Right lobe of liver (tissue), 6 donors: ENCODE measurements around the gene XPO6. TPM values are rescaled to one million over a fixed set of nuclear protein-coding genes. Genes with fewer than 3 reads are reported as not detected.
A peak's percentile ranks its signal among the peaks of the same experiment; 100 is the strongest.

Experiments used
- ATAC-seq, 4 donors: fragments of 200-7000 bp; cut with Tn5 transposase; one replicate each; pipeline ENCODE4 v1.9.1; 2020; ENCODE audit warnings: mild to moderate bottlenecking in 4 of 4, moderate library complexity in 4 of 4
- DNase-seq, 3 donors: peaks; one replicate each; pipeline ENCODE4 v3.0.0-alpha.2; 2020
- H3K27ac ChIP-seq, 3 donors: fragments of 200-600 bp; one replicate each; pipeline ENCODE4 v1.8.0; 2022
- H3K27me3 ChIP-seq, 2 donors: fragments of 200-600 bp; one replicate each; pipeline ENCODE4 v1.8.0; 2022
- H3K36me3 ChIP-seq, 4 donors: fragments of 200-600 bp; sonication (generic) in 1 of 4; one replicate each; pipeline versions ENCODE4 v1.5.1 to v1.8.0; 2017 to 2022; ENCODE audit warnings: control low read depth in 1 of 4
- H3K4me1 ChIP-seq, 4 donors: fragments of 200-600 bp; sonication (generic) in 1 of 4; one replicate each; pipeline versions ENCODE4 v1.5.1 to v1.8.0; 2017 to 2022; ENCODE audit warnings: control low read depth in 1 of 4
- H3K4me3 ChIP-seq, 3 donors: fragments of 200-600 bp; one replicate each; pipeline ENCODE4 v1.8.0; 2022
- H3K9me3 ChIP-seq, 4 donors: fragments of 200-600 bp; sonication (generic) in 1 of 4; one replicate each; pipeline versions ENCODE4 v1.5.1 to v1.8.0; 2017 to 2022; ENCODE audit warnings: control low read depth in 1 of 4
- POLR2A ChIP-seq: fragments of 450-650 bp; IDR thresholded peaks from one replicate; pipeline ENCODE4 v1.6.1; 2017; ENCODE audit warnings: antibody characterized with exemption, mild to moderate bottlenecking
- WGBS: methylation state at CpG from one replicate; pipeline ENCODE4 v1.1.6; 2018; ENCODE audit warnings: low coverage, low lambda C conversion rate; ENCODE audit not compliant: insufficient coverage; ENCODE audit errors: missing lambda C conversion rate; 5-methylcytosine and 5-hydroxymethylcytosine counted together
- intact Hi-C, 2 donors: fragments of 100-400 bp; cut with DNase I; formaldehyde crosslinking; loops; one replicate each; pipeline versions ENCODE4 v1.11.2 to v1.14.1; 2022
- total RNA-seq, 6 experiments: library from RNA; depleted of rRNA in 2 of 6; stranded (reverse); fragments of >200 nt in 2 of 6; fragmentation: NEBNext Ultra II Directional in 3 of 6; extraction: Animal tissue kit (Norgen Biotek cat#: 25700) in 3 of 6; gene quantifications; one replicate each; pipeline versions ENCODE4 v1.1.0 to v1.2.4, GENCODE V29; 2016 to 2023
- TF ChIP-seq, protein P1 (sequence below), 4 donors: fragments of 200-600 bp in 3 of 4; fragments of 450-650 bp in 1 of 4; IDR thresholded peaks; one replicate each; pipeline versions ENCODE4 v1.5.1 to v1.8.0; 2016 to 2022; ENCODE audit warnings: antibody characterized with exemption in 4 of 4, mild to moderate bottlenecking in 2 of 4
- donor health status: DM: no; HTN: yes; CAD: no.
- donor health status: DM: no; HTN: no; CAD: no.
- donor health status: DM: no; HTN: no; CAD: no.
- donor health status: DM: no; HTN: yes; CAD: no.
- donor health status: DM: no; HTN: yes; CAD: no.

XPO6 gene
- total RNA-seq, 6 experiments from 2014 or later, result 41.8 to 62.1 (median 51.3) TPM

DNA sequence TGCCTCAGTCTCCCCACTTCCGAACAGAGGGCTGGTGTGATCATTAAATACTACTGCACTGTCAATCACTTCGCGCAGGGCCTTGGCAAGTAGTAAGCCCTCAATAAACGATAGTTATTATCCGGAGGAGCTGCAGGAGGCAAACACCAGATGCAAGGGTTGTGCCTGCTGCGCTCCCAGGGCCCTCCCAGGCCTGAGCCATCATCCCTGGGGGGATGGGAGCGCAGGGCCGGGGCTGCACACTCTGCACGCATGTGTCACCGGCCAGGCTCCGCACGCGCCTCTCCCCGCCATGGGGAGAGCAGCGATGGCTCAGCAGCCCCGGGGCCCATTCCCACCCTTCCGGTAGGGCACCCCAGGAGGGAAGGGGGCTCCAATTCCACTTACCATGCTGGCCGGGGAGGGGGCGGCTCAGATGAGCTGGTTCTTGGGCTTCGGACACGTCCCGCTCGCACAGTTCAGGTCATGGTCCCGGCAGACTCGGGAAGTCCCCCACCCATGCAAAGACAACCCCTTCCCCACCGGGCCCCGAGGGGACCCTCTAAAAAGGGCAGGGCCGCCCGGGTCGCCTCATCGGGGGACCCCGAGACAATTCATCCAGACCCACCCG is 681 bp downstream of the XPO6 start:
- ATAC-seq, result peak; percentile 70 to 81 (median 75)

DNA sequence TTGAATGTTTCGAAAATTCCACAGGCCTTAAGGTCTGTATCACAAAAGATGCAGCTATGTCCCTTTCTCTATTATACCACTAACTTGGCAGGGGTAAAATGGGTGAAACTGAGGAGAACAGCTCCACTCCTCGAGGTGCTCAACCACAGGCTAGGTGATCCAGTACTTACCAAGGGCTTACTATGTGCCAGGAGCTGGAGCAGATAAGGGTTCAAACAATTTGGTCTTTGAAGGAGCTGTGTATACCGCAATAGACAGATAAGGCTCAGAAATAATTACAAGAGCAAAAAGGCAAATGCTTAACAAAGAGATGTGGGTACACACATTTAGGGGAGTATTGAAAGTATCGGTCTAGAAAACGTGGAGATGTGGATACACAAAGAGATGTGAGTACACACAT is 1.5 kb downstream of the XPO6 start:
- no peak overlapping the region for H3K27ac ChIP-seq
- WGBS, result 64% methylated on average over 5 of the region's 5 CpGs
- peak overlapping the region in 1 of 3 donors; percentile 89 for H3K4me3 ChIP-seq

More for the DNA sequence above, 681 bp downstream of the XPO6 start:
- no peaks in the 10 kb centered on the region for H3K9me3 ChIP-seq
- no peaks in the 10 kb centered on the region for H3K27me3 ChIP-seq
- peaks cover 0 to 9% (median 2%) of the 10 kb centered on the region in 4 donors for H3K4me1 ChIP-seq
- H3K36me3 ChIP-seq, result peaks cover 0 to 16% (median 0%) of the 10 kb centered on the region in 4 donors
- WGBS, result 2% methylated on average over 18 of the region's 33 CpGs
- DNase-seq, result peak; percentile 72 to 79 (median 78)
- peak overlapping the region; percentile 85 to 92 (median 89) for H3K4me3 ChIP-seq
- intact Hi-C loops, result no loop called here
- TF ChIP-seq, protein P1, sequence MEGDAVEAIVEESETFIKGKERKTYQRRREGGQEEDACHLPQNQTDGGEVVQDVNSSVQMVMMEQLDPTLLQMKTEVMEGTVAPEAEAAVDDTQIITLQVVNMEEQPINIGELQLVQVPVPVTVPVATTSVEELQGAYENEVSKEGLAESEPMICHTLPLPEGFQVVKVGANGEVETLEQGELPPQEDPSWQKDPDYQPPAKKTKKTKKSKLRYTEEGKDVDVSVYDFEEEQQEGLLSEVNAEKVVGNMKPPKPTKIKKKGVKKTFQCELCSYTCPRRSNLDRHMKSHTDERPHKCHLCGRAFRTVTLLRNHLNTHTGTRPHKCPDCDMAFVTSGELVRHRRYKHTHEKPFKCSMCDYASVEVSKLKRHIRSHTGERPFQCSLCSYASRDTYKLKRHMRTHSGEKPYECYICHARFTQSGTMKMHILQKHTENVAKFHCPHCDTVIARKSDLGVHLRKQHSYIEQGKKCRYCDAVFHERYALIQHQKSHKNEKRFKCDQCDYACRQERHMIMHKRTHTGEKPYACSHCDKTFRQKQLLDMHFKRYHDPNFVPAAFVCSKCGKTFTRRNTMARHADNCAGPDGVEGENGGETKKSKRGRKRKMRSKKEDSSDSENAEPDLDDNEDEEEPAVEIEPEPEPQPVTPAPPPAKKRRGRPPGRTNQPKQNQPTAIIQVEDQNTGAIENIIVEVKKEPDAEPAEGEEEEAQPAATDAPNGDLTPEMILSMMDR (IDR thresholded peaks at IDR 0.05), result no peak
- no peak for TF ChIP-seq POLR2A
- peak overlapping the region; percentile 68 to 87 (median 72) for H3K27ac ChIP-seq

DNA sequence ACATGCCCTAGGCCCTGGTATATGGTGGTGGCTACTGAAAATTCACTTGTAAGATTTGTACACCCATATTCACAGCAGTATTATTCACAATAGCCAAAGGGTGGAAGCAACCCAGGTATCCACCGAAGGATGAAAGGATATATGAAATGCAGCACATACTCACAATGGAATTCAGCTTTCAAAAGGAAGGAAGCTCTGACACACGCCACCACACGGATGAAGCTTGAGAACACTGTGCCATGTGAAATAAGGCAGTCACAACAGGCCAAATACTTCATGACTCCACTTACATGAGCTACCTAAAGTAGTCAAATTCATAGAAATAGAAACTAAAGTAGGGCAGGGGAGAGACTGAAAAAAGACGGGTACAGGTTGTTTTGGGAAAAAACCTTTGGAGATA is 2.9 kb downstream of the XPO6 start:
- intact Hi-C loops, result loop anchor here in 1 of 2 donors (10.0 kb wide), 1 partner anchor 104 kb away; no protein-coding TSS in a partner anchor
- peaks cover 0 to 26% (median 1%) of the 10 kb centered on the region in 4 donors for H3K36me3 ChIP-seq

More for the DNA sequence above, 1.5 kb downstream of the XPO6 start:
- H3K36me3 ChIP-seq, result peaks cover 0 to 17% (median 0%) of the 10 kb centered on the region in 4 donors
- no peak for ATAC-seq
- H3K4me1 ChIP-seq, result peaks cover 0 to 9% (median 2%) of the 10 kb centered on the region in 4 donors
- intact Hi-C loops, result no loop called here
- no peaks in the 10 kb centered on the region for H3K9me3 ChIP-seq
- no peaks in the 10 kb centered on the region for H3K27me3 ChIP-seq
- TF ChIP-seq POLR2A, result no peak
- TF ChIP-seq, protein P1 (IDR thresholded peaks at IDR 0.05), result no peak
- no peak for DNase-seq

DNA sequence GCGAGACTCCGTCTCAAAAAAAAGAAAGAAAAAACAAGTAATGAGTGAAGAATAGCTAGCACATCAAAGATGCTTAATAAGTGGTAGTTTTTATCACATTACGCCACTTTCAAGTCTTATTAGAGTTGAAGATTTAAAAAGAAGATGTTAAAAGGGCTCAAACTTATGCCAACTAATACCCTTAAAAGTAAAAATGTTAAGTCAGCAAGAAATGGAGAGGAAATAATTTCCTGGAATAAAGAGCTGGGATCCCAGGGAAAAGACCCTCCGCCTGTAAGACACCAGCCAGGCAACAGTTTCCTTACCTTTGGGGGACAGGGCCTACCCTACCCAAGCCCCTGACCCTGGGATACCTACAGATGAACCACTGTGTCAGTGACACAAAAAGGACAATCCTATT is 3.6 kb downstream of the XPO6 start:
- Histone ChIP-seq H3K27ac (no peak overlapping the region), H3K4me3 (no peak overlapping the region), H3K27me3 (no peaks in the 10 kb centered on the region), H3K9me3 (no peaks in the 10 kb centered on the region), H3K4me1 (peaks cover 0 to 9% (median 2%) of the 10 kb centered on the region in 4 donors), H3K36me3 (peaks cover 0 to 31% (median 1%) of the 10 kb centered on the region in 4 donors)
- no peak for DNase-seq
- TF ChIP-seq POLR2A, result no peak
- TF ChIP-seq, protein P1 (IDR thresholded peaks at IDR 0.05), result no peak
- intact Hi-C loops, result loop anchor here in 1 of 2 donors (10.0 kb wide), 1 partner anchor 103 kb away; no protein-coding TSS in a partner anchor
- ATAC-seq, result no peak
- WGBS, result 93% methylated on average over 3 of the region's 4 CpGs

More for the DNA sequence above, 2.9 kb downstream of the XPO6 start:
- Histone ChIP-seq H3K4me1 (peaks cover 0 to 9% (median 2%) of the 10 kb centered on the region in 4 donors), H3K27ac (no peak overlapping the region), H3K9me3 (no peaks in the 10 kb centered on the region), H3K27me3 (no peaks in the 10 kb centered on the region), H3K4me3 (no peak overlapping the region)
- ATAC-seq, result no peak
- DNase-seq, result no peak
- no peak for TF ChIP-seq POLR2A
- TF ChIP-seq, protein P1 (IDR thresholded peaks at IDR 0.05), result no peak
- 84% methylated on average over 4 of the region's 4 CpGs for WGBS
